ENCODE measurements around the gene MAN2B1. TPM values are rescaled to one million over a fixed set of nuclear protein-coding genes. Genes with fewer than 3 reads are reported as not detected.

MAN2B1 gene
- total and polyA plus RNA-seq, 2 of the 8 experiments (the other 6 are each of a cell fraction or from before 2014, with no cell fraction given): 55.3 to 76.3 TPM

- Histone ChIP-seq H4K20me1 (replicated peaks in 1 of 2; ENCODE audit: control insufficient read depth in 1 of 2, insufficient read depth in 2 of 2, low read length in 2 of 2) (peaks cover 9 to 23% of the 10 kb centered on the region in 2 experiments), H2BK120ac (replicated peaks; ENCODE audit: low read depth, low read length) (no peak overlapping the region), H3K4ac (replicated peaks; ENCODE audit: insufficient read length, low read depth, low read length) (no peak overlapping the region), H3K4me3 (ENCODE audit: extremely low read depth in 1 of 4, insufficient read depth in 2 of 4, low read depth in 3 of 4, low read length in 4 of 4) (no peak overlapping the region), H3K18ac (ENCODE audit: extremely low read depth, low read length) (no peak overlapping the region), H2BK20ac (ENCODE audit: low read length) (no peak overlapping the region), H3K4me1 (replicated peaks in 1 of 4; ENCODE audit: control insufficient read depth in 3 of 4, insufficient read depth in 4 of 4, low read length in 3 of 4) (no peaks in the 10 kb centered on the region), H3K4me2 (ENCODE audit: insufficient read depth in 1 of 2, low read depth in 2 of 2, low read length in 2 of 2) (no peak overlapping the region), H3K27ac (ENCODE audit: low read depth, low read length) (no peak overlapping the region), H3K79me2 (ENCODE audit: control insufficient read depth in 1 of 2, insufficient read depth in 2 of 2, low read length in 2 of 2) (peaks cover 9 to 37% of the 10 kb centered on the region in 2 experiments), H3K27me3 (replicated peaks in 1 of 4; ENCODE audit: control insufficient read depth in 3 of 4, extremely low read depth in 1 of 4, insufficient read depth in 3 of 4, low read length in 3 of 4) (no peaks in the 10 kb centered on the region), H3K56ac (replicated peaks; ENCODE audit: insufficient read length, low read depth, low read length) (no peak overlapping the region), H2BK12ac (ENCODE audit: low read depth, low read length) (no peak overlapping the region), H2BK5ac (ENCODE audit: low read depth, low read length) (no peak overlapping the region), H3K36me3 (ENCODE audit: control insufficient read depth in 2 of 4, insufficient read depth in 4 of 4, low read length in 3 of 4) (peaks cover 38 to 64% (median 50%) of the 10 kb centered on the region in 4 experiments), H2AK5ac (ENCODE audit: low read depth, low read length) (no peak overlapping the region), H2BK15ac (ENCODE audit: low read length) (no peak overlapping the region), H3K23me2 (ENCODE audit: low read depth, low read length) (no peaks in the 10 kb centered on the region), H4K5ac (ENCODE audit: insufficient read length, low read depth, low read length) (no peak overlapping the region), H2AFZ (ENCODE audit: low read length) (no peak overlapping the region), H4K91ac (replicated peaks; ENCODE audit: insufficient read length, low read length) (no peak overlapping the region), H4K8ac (ENCODE audit: extremely low read depth, insufficient read depth, low read length) (no peak overlapping the region), H3K23ac (ENCODE audit: insufficient read length) (no peak overlapping the region), H3K79me1 (ENCODE audit: low read depth, low read length) (peaks cover 8% of the 10 kb centered on the region; the same call in 1 of the 2 replicates), H3K9ac (replicated peaks in 1 of 4; ENCODE audit: extremely low read depth in 1 of 4, low read depth in 3 of 4, low read length in 3 of 4) (no peak overlapping the region), H3K14ac (ENCODE audit: insufficient read length) (no peak overlapping the region), H3K9me3 (ENCODE audit: insufficient read depth in 2 of 2, low read depth in 1 of 2, low read length in 1 of 2) (no peaks in the 10 kb centered on the region)
- DNase-seq (ENCODE audit: low read depth in 1 of 2, low spot score in 2 of 2) (no peak), FAIRE-seq (no peak)
- no peak for TF ChIP-seq FOSL1 (IDR thresholded peaks at IDR 0.05; ENCODE audit: insufficient read depth, low read depth, low read length)
- no peak for TF ChIP-seq CBX8 (IDR thresholded peaks at IDR 0.05; ENCODE audit: borderline replicate concordance, low read depth, low read length)
- no peak for TF ChIP-seq MAFK (IDR thresholded peaks at IDR 0.05; ENCODE audit: low read depth, low read length)
- TF ChIP-seq KDM1A (IDR thresholded peaks at IDR 0.05; ENCODE audit: borderline replicate concordance, low read length): no peak
- TF ChIP-seq EGR1 (IDR thresholded peaks at IDR 0.05; ENCODE audit: borderline replicate concordance, low read depth, low read length): no peak
- no peak for TF ChIP-seq USF2 (IDR thresholded peaks at IDR 0.05; ENCODE audit: low read length)
- TF ChIP-seq SIN3A (conservative IDR thresholded peaks at IDR 0.05 in 1 of 2, IDR thresholded peaks at IDR 0.05 in 1 of 2; ENCODE audit: low read depth in 1 of 2, low read length in 2 of 2): no peak
- no peak for TF ChIP-seq SUZ12 (IDR thresholded peaks at IDR 0.05; ENCODE audit: low read length)
- no peak for TF ChIP-seq CHD1 (IDR thresholded peaks at IDR 0.05; ENCODE audit: low read depth, low read length)
- no peak for TF ChIP-seq TCF12 (IDR thresholded peaks at IDR 0.05; ENCODE audit: low read depth, low read length)
- WGBS, 2 experiments (ENCODE audit: extremely low coverage in 1 of 2, insufficient coverage in 1 of 2, insufficient read length in 1 of 2, insufficient replicate concordance in 2 of 2, low coverage in 1 of 2, low lambda C conversion rate in 2 of 2, missing lambda C conversion rate in 1 of 2): 90% methylated on average over 15 of the region's 15 CpGs; no CpG with 5 or more reads in 1 of the 2 experiments
- ChIA-PET CTCF (ENCODE audit: partially characterized antibody) (interaction anchor here (0.6 to 13.0 kb wide), 11 partner anchors 8 to 83 kb away, joined by 3 to 81 read pairs (median 6); partner anchors contain the start of gene TRIR), POLR2A (ENCODE audit: partially characterized antibody) (interaction anchor here (0.9 to 12.9 kb wide), 7 partner anchors 7 to 34 kb away, joined by 3 to 258 read pairs (median 6); partner anchors contain the start of genes GET3, TNPO2 and TRIR)
These were observed 48.6 kb upstream of the MAN2B1 start for GRCh38 chr19:12715102-12715501.
